Immature natural killer cell (primary cell): ENCODE data around the gene OR2T3. TPM values are rescaled to one million over a fixed set of nuclear protein-coding genes. Genes with fewer than 3 reads are reported as not detected.
"Not testable (repeated sequence)": the region's sequence is repeated elsewhere in the genome, so short reads cannot be mapped to it uniquely, and the experiment has no call there.

Experiments used
- DNase-seq, 3 donors: peaks; one replicate each; pipeline ENCODE4 v3.0.0; 2022; ENCODE audit warnings: mixed read lengths in 1 of 3
- H3K27ac Mint-ChIP-seq, 6 donors: one replicate each; pipeline ENCODE4 v1.8.0; 2020; ENCODE audit warnings: mixed read lengths in 6 of 6, mild to moderate bottlenecking in 5 of 6, inconsistent platforms in 4 of 6, moderate library complexity in 3 of 6
- H3K27me3 Mint-ChIP-seq, 3 donors: one replicate each; pipeline ENCODE4 v1.8.0; 2020 to 2021; ENCODE audit warnings: low read depth in 3 of 3, mild to moderate bottlenecking in 3 of 3, mixed read lengths in 3 of 3, moderate library complexity in 3 of 3, inconsistent platforms in 1 of 3
- H3K36me3 Mint-ChIP-seq, 3 donors: one replicate each; pipeline ENCODE4 v1.8.0; 2020; ENCODE audit warnings: mixed read lengths in 3 of 3, inconsistent platforms in 2 of 3, mild to moderate bottlenecking in 2 of 3
- H3K4me1 Mint-ChIP-seq, 2 donors: one replicate each; pipeline ENCODE4 v1.8.0; 2020; ENCODE audit warnings: inconsistent platforms in 2 of 2, mild to moderate bottlenecking in 2 of 2, mixed read lengths in 2 of 2, moderate library complexity in 1 of 2
- H3K4me3 Mint-ChIP-seq, 5 donors: one replicate each; pipeline ENCODE4 v1.8.0; 2020; ENCODE audit warnings: mild to moderate bottlenecking in 5 of 5, mixed read lengths in 5 of 5, inconsistent platforms in 3 of 5, moderate library complexity in 3 of 5
- H3K9me3 Mint-ChIP-seq, 6 donors: one replicate each; pipeline ENCODE4 v1.8.0; 2020; ENCODE audit warnings: mild to moderate bottlenecking in 6 of 6, mixed read lengths in 6 of 6, inconsistent platforms in 4 of 6, moderate library complexity in 3 of 6
- polyA plus RNA-seq, 3 donors: library from polyadenylated mRNA; unstranded; fragments of 300-500 nt; fragmentation: Illumina TruSeq; gene quantifications; one replicate each; pipeline ENCODE4 v1.2.3, GENCODE V29; 2021

The OR2T3 gene
- not detected for polyA plus RNA-seq

GRCh38 chr1:248473051-248473450 is at the start of gene OR2T3:
OR2T3 (plus strand) TSS chr1:248473351; CDS start chr1:248473351, 0 bp downstream.
- not testable (repeated sequence) for H3K4me3 Mint-ChIP-seq, DNase-seq, H3K36me3 Mint-ChIP-seq, H3K4me1 Mint-ChIP-seq, H3K27me3 Mint-ChIP-seq, H3K27ac Mint-ChIP-seq, H3K9me3 Mint-ChIP-seq

DNA sequence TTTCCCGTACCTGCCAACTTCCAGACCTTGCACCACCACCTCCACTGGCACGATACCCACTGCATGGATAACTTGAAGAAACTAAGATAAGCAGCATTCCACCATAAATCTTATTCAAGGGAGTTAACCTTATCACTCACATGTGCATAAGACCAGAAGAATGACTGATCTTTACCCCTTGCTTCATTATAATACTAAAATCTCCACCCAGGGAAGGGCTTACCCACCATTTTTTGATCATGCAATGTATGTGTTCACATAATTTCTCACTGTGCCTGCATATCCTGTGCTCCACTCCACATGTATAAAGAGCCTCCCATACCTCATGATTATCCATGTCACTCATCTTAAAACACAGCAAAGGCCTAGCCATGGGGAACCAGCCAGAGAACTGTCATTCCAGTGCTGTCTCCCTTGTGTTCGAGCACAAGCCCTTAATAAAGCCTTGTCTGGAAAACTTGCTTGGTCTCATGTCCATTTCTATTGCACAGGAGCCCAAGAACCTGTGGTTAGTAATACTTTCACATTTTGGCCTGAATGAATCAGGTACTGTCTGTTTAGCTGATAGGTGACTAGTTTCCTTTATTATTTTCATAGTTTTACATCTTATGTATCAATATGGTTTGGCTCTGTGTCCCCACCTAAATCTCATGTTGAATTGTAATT is 45.5 kb upstream of the OR2T3 start:
- H3K27me3 Mint-ChIP-seq, H3K27ac Mint-ChIP-seq, DNase-seq, H3K4me3 Mint-ChIP-seq, H3K36me3 Mint-ChIP-seq, H3K4me1 Mint-ChIP-seq: not testable (repeated sequence)
- peaks cover 0 to 12% (median 5%) of the 10 kb centered on the region in 6 donors for H3K9me3 Mint-ChIP-seq

GRCh38 chr1:248428192-248428533 is 45.0 kb upstream of the OR2T3 start:
- not testable (repeated sequence) for H3K4me3 Mint-ChIP-seq, H3K27ac Mint-ChIP-seq, H3K36me3 Mint-ChIP-seq, H3K4me1 Mint-ChIP-seq, H3K27me3 Mint-ChIP-seq, DNase-seq
- H3K9me3 Mint-ChIP-seq, result peaks cover 0 to 10% (median 1%) of the 10 kb centered on the region in 6 donors

- H3K27ac Mint-ChIP-seq, H3K9me3 Mint-ChIP-seq, H3K27me3 Mint-ChIP-seq, H3K4me1 Mint-ChIP-seq, H3K36me3 Mint-ChIP-seq, DNase-seq, H3K4me3 Mint-ChIP-seq: not testable (repeated sequence)
These were observed 41.5 kb upstream of the OR2T3 start for GRCh38 chr1:248431683-248432082.

GRCh38 chr1:248432201-248432600 is 41.0 kb upstream of the OR2T3 start:
- not testable (repeated sequence) for H3K36me3 Mint-ChIP-seq, H3K27ac Mint-ChIP-seq, H3K4me3 Mint-ChIP-seq, H3K9me3 Mint-ChIP-seq, H3K4me1 Mint-ChIP-seq, H3K27me3 Mint-ChIP-seq, DNase-seq

DNA sequence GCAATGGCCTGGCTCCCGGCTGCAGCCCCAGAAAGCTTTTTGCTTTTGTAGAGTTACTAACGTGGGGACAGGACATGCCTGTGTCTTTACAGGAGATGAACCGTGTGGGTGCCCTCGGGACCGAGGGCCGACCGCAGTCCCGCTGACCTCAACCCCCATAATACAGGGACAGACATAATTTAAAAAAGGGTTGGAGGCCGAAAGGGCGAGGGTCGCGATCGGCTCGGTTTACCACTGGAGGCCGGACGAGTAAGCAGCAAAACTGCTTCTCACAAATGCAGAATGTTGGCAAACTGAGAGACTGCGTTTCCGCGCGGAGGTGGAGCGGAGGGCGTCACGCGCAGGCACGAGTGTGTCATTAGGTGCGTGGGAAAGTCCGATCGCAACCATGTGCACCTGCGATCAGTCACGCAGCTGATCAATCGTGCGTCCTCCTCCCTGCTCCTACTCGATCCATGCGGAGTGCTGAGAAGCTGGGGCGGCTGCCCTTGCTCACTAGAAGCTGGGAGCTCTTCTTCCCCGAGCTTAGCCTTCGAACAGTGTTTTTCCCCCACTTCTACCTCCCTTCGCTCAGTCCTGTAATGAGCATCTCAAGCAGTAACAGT is 39.2 kb upstream of the OR2T3 start:
- not testable (repeated sequence) for DNase-seq

DNA sequence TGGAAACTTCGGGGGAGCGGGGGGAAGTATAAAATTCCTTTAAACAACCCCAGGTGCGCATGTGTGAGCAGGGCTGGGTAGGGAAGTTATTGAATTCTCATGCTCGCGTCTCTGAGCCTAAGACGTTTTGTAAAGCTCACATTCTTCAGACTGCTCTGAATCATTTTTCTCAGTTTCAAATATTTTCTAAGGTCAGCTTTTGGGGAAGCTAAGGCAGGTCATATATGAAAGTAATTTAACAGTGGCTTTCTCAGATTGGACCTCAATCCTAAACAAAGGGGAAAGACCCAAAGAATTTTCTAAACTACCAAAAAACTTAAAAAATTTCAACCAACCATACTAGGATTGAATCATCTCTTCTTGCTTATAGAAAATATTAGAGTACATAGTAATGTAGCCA is 38.2 kb upstream of the OR2T3 start:
- not testable (repeated sequence) for H3K27me3 Mint-ChIP-seq, H3K36me3 Mint-ChIP-seq, H3K9me3 Mint-ChIP-seq, H3K4me1 Mint-ChIP-seq, DNase-seq, H3K4me3 Mint-ChIP-seq, H3K27ac Mint-ChIP-seq

More for the DNA sequence above, 39.2 kb upstream of the OR2T3 start:
- H3K4me3 Mint-ChIP-seq, H3K9me3 Mint-ChIP-seq, H3K36me3 Mint-ChIP-seq, H3K4me1 Mint-ChIP-seq, H3K27me3 Mint-ChIP-seq, H3K27ac Mint-ChIP-seq: not testable (repeated sequence)

DNA sequence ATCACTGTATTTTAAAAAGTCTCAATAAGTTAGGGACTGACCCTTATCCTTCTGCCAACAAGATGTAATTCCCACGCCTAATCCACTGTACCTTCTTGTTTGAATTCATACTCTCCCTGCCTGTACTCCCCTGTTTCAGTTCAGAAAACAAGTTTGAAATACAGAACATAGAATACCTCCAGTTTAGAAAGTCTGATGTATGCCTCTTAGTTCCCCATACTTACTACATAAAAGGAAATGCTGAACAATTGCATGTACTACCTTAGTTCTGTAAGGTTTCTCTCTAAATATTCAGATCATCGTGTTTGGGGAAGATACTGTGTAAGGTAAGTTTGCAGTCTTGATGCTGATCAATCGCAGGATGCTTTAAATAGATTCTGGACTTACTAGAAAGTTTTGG is 36.8 kb upstream of the OR2T3 start:
- H3K36me3 Mint-ChIP-seq, H3K9me3 Mint-ChIP-seq: not testable (repeated sequence)

GRCh38 chr1:248438668-248439067 is 34.5 kb upstream of the OR2T3 start:
- DNase-seq, H3K4me3 Mint-ChIP-seq, H3K27ac Mint-ChIP-seq, H3K27me3 Mint-ChIP-seq, H3K9me3 Mint-ChIP-seq, H3K4me1 Mint-ChIP-seq, H3K36me3 Mint-ChIP-seq: not testable (repeated sequence)

More for the DNA sequence above, 36.8 kb upstream of the OR2T3 start:
- not testable (repeated sequence) for H3K27me3 Mint-ChIP-seq, H3K4me1 Mint-ChIP-seq, H3K27ac Mint-ChIP-seq, H3K4me3 Mint-ChIP-seq, DNase-seq

DNA sequence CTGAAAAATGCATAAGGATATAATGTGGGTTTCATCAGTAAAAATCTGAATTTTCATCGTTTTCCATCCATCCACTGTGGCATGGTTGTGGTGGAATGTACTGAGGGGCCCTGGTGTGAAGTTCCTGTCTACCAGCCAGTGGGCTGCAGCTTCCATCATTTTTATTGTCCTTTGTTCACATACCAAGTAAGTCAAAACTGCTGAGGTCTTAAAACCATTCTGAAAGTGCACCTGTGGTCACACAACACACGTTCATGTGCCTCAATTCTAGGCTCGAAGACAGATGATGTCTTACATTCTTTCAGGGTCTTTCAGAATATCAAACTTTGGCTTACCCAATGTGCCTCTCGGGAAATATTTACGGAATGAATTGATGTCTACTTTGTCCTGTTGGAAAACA is 33.9 kb upstream of the OR2T3 start:
- H3K27me3 Mint-ChIP-seq, H3K4me3 Mint-ChIP-seq, H3K36me3 Mint-ChIP-seq, H3K4me1 Mint-ChIP-seq, DNase-seq, H3K27ac Mint-ChIP-seq, H3K9me3 Mint-ChIP-seq: not testable (repeated sequence)

- H3K36me3 Mint-ChIP-seq, H3K4me1 Mint-ChIP-seq, H3K9me3 Mint-ChIP-seq, H3K27me3 Mint-ChIP-seq, H3K4me3 Mint-ChIP-seq, H3K27ac Mint-ChIP-seq, DNase-seq: not testable (repeated sequence)
These were observed 30.5 kb upstream of the OR2T3 start for GRCh38 chr1:248442500-248443277.

- not testable (repeated sequence) for DNase-seq, H3K4me1 Mint-ChIP-seq, H3K27ac Mint-ChIP-seq, H3K4me3 Mint-ChIP-seq, H3K36me3 Mint-ChIP-seq, H3K9me3 Mint-ChIP-seq, H3K27me3 Mint-ChIP-seq
These were observed 28.5 kb upstream of the OR2T3 start for GRCh38 chr1:248444603-248445002.

DNA sequence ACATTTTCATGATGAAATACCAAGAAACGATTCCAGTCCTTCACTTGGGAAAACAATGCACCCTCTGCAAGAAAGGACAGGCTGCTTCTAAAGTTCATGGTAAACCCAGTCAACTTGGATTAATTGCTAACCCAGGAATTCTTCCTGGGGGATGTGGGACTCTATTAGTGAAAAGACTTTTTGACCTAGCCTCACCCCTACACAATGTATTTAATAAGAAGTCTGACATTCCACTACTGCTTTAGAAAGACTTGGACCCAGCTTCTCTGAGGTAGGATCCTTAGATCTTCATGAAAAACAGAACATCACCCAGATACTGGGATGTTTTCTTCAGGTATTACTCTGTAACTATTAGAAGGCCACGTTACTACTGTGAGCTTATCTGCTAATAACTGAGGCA is 27.8 kb upstream of the OR2T3 start, which contains the start of gene OR2T2:
Gene OR2T2, plus strand, starts transcription at position 239 of the 400 bp plus-strand sequence. CDS start 7,161 bp downstream, outside the sequence.
- H3K9me3 Mint-ChIP-seq, H3K36me3 Mint-ChIP-seq, H3K4me1 Mint-ChIP-seq, H3K27ac Mint-ChIP-seq, DNase-seq, H3K4me3 Mint-ChIP-seq, H3K27me3 Mint-ChIP-seq: not testable (repeated sequence)

- H3K9me3 Mint-ChIP-seq, H3K27me3 Mint-ChIP-seq, H3K4me1 Mint-ChIP-seq, H3K36me3 Mint-ChIP-seq, H3K4me3 Mint-ChIP-seq, DNase-seq, H3K27ac Mint-ChIP-seq: not testable (repeated sequence)
These were observed 24.6 kb upstream of the OR2T3 start for GRCh38 chr1:248448409-248449074.
